ENCODE results near the gene SYCN.

The SYCN gene

DNA sequence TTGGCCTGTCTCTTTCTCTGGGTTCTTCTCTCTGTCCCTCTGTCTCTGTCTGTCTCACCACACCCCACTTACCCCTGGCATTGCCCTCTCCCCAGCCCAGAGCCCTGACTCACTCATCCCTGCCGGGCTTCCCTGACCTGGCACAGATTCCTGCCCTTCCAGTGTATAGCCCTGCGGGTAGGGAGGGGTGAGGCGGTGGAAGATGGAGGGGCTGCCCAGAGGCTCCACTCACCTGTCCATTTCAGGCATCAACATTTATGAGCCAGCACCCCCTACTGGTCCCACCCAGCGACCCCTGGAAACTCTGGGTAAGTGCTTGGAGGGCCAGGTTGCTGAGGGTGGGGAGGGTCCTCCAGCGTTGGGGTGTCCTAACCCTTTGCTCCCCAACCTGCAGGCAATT, 6.3 kb downstream of the SYCN start:
- TF ChIP-seq, protein P1, sequence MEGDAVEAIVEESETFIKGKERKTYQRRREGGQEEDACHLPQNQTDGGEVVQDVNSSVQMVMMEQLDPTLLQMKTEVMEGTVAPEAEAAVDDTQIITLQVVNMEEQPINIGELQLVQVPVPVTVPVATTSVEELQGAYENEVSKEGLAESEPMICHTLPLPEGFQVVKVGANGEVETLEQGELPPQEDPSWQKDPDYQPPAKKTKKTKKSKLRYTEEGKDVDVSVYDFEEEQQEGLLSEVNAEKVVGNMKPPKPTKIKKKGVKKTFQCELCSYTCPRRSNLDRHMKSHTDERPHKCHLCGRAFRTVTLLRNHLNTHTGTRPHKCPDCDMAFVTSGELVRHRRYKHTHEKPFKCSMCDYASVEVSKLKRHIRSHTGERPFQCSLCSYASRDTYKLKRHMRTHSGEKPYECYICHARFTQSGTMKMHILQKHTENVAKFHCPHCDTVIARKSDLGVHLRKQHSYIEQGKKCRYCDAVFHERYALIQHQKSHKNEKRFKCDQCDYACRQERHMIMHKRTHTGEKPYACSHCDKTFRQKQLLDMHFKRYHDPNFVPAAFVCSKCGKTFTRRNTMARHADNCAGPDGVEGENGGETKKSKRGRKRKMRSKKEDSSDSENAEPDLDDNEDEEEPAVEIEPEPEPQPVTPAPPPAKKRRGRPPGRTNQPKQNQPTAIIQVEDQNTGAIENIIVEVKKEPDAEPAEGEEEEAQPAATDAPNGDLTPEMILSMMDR (IDR thresholded peaks at IDR 0.05; ENCODE audit: insufficient read depth, low read depth, low read length, missing control alignments): no peak
- DNase-seq (ENCODE audit: low read depth): no peak

DNA sequence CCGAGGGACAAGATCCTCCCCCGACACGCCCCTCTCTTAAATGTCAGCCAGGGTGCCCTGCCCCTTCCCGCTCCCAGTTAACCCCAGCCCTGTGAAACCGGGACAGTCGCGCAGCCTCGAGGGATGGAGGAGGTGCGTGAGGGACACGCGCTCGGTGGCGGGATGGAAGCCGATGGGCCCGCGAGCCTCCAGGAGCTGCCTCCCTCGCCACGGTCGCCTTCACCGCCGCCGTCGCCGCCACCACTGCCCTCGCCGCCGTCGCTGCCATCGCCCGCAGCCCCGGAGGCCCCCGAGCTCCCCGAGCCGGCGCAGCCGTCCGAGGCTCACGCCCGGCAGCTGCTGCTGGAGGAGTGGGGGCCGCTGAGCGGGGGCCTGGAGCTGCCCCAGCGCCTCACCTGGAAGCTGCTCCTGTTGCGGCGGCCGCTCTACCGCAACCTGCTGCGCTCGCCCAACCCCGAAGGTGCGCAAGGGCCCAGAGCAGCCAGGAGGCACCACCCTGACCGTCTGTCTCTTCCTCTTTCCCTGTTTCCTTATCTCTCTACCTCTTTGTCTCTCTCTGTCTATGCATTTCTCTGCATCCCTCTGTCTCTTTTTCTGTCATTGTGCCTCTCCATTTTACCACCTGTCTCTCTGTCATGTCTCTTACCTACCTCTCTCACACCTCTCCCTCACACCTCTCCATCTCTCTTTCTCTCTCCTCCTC, 7.1 kb downstream of the SYCN start, which contains the start of gene NCCRP1:
NCCRP1 (plus strand) TSS at position 105 of the 703 bp plus-strand sequence; CDS start at position 124, 19 bp downstream.
- no peak within 1 kb of the TSS for H3K4me3 ChIP-seq (ENCODE audit: low read depth, low read length)

More for the DNA sequence above, 6.3 kb downstream of the SYCN start:
- H3K4me3 ChIP-seq (ENCODE audit: low read depth, low read length): no peak overlapping the region

DNA sequence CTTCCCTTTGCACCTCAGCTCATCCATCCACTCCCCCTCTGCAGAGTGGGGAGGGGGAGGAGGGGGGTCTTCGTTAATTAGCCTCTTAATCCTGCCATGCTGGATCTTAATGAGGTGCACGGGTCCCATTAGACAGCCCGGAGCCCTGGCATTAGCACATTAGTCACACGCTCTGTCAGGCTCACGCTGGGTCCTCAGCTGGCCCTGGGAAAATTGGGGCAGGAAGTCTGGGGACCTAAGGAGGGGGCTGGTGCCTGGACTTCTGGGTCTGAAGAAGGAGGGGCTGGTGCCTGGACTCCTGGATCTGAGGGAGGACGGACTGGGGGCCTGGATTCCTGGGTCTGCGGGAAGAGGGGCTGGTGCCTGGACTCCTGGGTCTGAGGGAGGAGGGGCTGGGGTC, 7.7 kb downstream of the SYCN start:
- H3K4me3 ChIP-seq (ENCODE audit: low read depth, low read length): no peak overlapping the region
- DNase-seq (ENCODE audit: low read depth): no peak
- TF ChIP-seq, protein P1 (IDR thresholded peaks at IDR 0.05; ENCODE audit: insufficient read depth, low read depth, low read length, missing control alignments): no peak

More for the DNA sequence above, 7.1 kb downstream of the SYCN start, which contains the start of gene NCCRP1:
- TF ChIP-seq, protein P1 (IDR thresholded peaks at IDR 0.05; ENCODE audit: insufficient read depth, low read depth, low read length, missing control alignments): no peak
- no peak for DNase-seq (ENCODE audit: low read depth)

DNA sequence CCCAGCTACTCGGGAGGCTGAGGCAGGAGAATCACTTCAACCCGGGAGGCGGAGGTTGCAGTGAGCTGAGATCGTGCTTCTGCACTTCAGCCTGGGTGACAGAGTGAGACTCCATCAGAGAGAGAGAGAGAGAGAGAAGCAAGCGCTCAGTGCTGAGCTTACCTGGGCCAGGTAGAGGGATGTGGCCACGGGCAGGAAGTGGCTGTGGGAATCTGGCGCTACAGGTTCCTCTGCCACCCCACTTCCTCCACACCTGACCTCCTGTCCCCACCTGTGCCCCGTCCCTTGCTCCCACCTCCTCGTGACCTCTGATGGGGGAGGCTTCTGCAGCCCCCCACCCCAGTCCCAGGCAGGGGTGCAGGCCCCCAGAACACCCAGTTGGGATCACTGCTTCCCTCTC, 8.3 kb downstream of the SYCN start:
- DNase-seq (ENCODE audit: low read depth): no peak
- TF ChIP-seq, protein P1 (IDR thresholded peaks at IDR 0.05; ENCODE audit: insufficient read depth, low read depth, low read length, missing control alignments): no peak
- no peak overlapping the region for H3K4me3 ChIP-seq (ENCODE audit: low read depth, low read length)

DNA sequence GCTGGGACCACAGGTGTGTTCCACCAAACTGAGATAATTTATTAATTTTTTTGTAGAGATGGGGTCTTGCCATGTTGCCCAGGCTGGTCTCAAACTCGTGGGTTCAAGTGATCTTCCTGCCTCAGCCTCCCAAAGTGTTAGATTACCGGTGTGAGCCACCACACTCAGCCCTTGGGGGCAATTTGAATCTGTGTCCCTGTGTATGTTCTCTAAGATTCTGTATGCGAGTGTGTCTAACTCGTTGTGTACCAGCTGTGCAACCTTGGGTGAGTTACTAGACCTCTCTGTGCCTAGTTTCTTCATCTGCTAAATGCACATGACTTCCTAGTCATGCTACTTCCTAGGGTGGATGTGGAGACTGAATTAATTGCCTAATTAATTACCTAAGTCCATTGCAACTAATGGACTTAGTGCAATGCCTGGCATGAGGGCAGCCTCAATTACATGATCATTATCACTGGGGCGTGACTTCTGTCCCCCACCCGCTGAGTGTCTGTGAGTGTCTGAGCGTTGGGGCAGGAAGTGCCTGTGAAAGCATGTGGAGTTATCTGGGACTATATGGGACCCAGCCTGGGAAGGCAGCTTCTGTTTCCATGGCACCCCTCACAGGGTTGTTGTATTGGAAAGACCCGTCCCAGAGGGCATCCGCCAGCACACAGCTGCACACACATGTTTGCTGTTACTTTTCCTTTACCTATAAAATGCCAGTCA, 9.1 kb downstream of the SYCN start:
- no peak overlapping the region for H3K4me3 ChIP-seq (ENCODE audit: low read depth, low read length)
- DNase-seq (ENCODE audit: low read depth): no peak
- TF ChIP-seq, protein P1 (IDR thresholded peaks at IDR 0.05; ENCODE audit: insufficient read depth, low read depth, low read length, missing control alignments): no peak

DNA sequence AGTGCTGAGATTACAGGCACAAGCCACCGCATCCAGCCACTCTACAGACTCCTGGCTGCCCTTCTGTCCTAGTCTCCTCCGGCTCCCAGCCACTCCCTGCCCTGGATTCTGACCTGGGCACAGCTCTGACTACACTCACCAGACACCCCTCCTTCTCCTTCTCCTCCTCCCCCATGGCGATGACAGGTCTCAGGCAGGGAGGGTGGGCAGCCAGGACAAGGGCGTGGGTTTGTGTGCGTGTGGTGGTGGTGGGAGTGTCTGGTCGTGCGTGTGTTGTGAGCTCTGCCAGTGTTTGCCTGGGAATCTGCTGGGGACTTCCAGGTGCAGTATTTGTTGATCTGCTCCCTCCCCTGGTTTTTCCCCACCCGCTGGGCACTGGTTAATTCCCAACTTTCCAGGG, 10.3 kb downstream of the SYCN start:
- TF ChIP-seq, protein P1 (IDR thresholded peaks at IDR 0.05; ENCODE audit: insufficient read depth, low read depth, low read length, missing control alignments): no peak
- no peak overlapping the region for H3K4me3 ChIP-seq (ENCODE audit: low read depth, low read length)
- DNase-seq (ENCODE audit: low read depth): no peak

All from GM12865 (cell line).